ENCODE measurements around the gene PVALEF.

PVALEF gene

DNA sequence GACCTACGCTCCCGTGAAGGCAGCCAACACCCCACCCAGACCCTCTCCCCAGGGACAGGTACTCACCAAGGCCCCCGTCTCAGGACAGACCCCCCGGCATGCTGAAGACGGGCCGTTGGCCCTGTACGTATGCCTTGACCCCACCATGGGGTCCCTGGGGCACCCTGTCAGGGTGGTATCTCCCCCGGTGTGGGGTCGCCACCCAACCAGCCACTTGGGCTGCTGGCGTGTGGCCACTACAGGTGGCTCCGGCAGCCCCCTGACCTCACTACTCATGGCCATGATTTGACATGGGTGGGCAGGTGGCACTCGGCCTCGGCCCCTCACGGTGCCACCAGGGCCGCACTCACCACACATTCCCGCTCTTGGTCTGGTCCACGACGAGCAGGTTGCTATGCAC lies 40.9 kb upstream of the PVALEF start:
- no peak for DNase-seq (ENCODE audit: low spot score)
- in situ Hi-C loops (cut with MboI; ENCODE audit: low pct_unique_long_range_greater_than_20kb, low sequenced_read_pairs, unreplicated experiment), result no loop called here
- TF ChIP-seq, protein P1, sequence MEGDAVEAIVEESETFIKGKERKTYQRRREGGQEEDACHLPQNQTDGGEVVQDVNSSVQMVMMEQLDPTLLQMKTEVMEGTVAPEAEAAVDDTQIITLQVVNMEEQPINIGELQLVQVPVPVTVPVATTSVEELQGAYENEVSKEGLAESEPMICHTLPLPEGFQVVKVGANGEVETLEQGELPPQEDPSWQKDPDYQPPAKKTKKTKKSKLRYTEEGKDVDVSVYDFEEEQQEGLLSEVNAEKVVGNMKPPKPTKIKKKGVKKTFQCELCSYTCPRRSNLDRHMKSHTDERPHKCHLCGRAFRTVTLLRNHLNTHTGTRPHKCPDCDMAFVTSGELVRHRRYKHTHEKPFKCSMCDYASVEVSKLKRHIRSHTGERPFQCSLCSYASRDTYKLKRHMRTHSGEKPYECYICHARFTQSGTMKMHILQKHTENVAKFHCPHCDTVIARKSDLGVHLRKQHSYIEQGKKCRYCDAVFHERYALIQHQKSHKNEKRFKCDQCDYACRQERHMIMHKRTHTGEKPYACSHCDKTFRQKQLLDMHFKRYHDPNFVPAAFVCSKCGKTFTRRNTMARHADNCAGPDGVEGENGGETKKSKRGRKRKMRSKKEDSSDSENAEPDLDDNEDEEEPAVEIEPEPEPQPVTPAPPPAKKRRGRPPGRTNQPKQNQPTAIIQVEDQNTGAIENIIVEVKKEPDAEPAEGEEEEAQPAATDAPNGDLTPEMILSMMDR (IDR thresholded peaks at IDR 0.05; ENCODE audit: extremely low read depth, insufficient read depth, missing control alignments), result no peak

DNA sequence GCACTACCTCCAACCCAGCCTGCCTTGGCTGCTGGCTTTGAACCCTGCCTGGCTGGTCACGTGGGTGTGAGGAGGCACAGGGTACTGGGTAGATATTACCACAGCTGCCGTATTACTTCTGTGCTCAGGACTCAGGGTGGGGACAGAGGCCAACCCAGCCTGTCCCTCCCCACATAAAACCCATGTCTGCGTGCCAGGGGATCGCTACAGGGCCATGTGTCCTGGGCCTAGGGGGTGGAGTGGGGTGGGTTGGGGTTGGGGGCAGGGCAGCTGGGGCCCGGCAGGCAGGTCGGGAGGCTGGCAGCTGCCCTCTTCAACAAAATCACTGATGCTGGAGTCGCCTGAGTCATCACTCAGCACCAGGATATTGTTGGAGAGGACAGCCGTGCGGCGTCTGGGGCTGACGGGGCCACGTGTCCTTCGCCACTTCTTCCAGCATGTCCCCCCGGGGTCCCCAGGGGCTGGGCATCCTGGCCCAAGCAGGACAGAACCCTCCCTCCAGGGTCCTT lies 39.7 kb upstream of the PVALEF start:
- in situ Hi-C loops (cut with MboI; ENCODE audit: low pct_unique_long_range_greater_than_20kb, low sequenced_read_pairs, unreplicated experiment), result no loop called here
- TF ChIP-seq, protein P1 (IDR thresholded peaks at IDR 0.05; ENCODE audit: extremely low read depth, insufficient read depth, missing control alignments), result no peak
- no peak for DNase-seq (ENCODE audit: low spot score)

DNA sequence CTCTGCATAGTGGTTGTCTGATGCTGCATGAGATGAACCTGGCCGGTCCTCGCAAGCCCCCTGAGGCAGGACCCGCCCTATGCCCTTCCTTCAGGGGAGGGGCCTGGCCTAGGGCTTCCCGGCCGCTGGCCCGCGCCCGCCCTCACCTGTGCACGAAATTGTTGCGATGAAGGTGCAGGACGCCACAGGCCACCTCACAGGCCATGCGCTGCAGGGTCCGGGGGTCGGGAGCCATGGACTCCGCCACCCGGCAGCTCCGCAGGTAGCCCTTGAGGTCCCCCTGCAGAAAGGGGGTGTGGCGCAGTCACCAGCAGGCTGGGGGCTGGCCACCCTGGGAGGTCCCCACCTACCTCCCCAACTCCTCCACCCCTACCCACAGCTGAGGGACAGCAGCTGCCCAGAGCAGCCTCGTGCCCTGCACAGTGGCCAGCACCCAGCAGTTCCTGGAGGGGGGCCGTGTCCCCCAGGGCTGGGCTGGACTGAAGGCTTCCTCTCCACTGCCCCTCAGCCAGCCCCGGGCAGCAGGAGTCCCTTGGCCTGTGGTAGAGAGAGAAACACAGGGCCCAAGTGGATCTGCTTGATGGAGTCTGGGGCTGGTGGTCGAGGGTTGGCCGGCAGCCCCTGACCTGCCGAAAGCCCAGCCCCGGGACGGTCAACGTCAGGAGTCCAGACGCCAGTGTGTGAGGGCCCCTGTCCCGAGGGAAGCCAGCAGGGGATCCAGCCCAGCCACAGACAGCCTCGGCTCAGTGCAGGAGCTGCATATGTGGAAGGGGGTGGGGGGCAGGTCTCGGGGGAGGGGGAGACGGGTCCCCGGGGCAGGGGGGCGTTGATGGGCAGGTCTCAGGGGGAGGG lies 38.8 kb upstream of the PVALEF start:
- no peak for DNase-seq (ENCODE audit: low spot score)
- TF ChIP-seq, protein P1 (IDR thresholded peaks at IDR 0.05; ENCODE audit: extremely low read depth, insufficient read depth, missing control alignments), result no peak
- in situ Hi-C loops (cut with MboI; ENCODE audit: low pct_unique_long_range_greater_than_20kb, low sequenced_read_pairs, unreplicated experiment), result no loop called here

DNA sequence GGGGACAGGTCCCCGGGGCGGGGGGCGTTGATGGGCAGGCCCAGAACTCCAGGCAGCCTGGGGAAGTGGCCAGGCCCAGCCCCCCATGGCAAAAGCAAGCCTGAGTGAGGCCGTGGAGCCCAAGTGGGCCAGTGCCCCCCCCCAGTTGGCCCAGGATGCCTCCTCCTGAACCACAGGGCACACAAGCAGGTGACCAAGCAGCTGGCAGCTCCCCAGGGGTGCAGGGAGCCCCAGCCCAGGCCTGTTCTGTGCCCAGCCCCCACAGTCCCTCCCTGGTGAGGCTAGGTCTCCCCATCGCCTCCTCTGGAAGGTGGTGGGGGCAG lies 38.2 kb upstream of the PVALEF start:
- DNase-seq (ENCODE audit: low spot score), result no peak
- in situ Hi-C loops (cut with MboI; ENCODE audit: low pct_unique_long_range_greater_than_20kb, low sequenced_read_pairs, unreplicated experiment), result no loop called here
- TF ChIP-seq, protein P1 (IDR thresholded peaks at IDR 0.05; ENCODE audit: extremely low read depth, insufficient read depth, missing control alignments), result no peak

DNA sequence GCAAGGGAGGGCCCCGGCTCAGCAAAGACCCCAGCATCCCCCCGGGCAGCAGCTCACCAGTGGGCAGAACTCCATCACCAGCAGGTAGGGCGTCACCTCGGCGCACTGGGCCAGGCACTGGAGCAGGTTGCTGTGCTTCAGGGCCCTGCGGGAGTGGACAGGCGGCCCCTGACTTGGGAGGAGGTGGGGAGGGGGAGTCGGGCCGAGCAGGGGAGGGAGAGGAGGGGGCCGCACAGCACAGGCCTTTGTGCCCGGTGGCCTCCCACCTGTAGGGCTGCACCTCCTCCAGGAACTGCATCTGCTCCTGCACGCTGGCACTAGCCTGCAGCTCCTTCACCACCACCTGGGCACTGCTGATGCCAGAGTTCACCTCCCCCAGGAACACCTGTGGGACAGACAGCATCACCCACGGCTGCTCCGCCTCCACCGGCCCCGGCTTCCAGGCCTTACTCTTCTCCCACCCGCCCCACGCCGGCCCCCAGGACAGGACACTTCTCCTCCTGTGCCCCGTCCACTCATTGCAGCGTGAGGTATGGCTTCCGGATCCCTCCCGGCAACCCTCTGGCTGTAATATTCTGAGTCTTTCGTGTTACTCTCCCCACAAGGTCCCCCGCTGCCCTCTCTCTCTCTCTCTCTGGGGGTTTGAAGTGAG lies 37.7 kb upstream of the PVALEF start:
- TF ChIP-seq, protein P1 (IDR thresholded peaks at IDR 0.05; ENCODE audit: extremely low read depth, insufficient read depth, missing control alignments), result no peak
- in situ Hi-C loops (cut with MboI; ENCODE audit: low pct_unique_long_range_greater_than_20kb, low sequenced_read_pairs, unreplicated experiment), result no loop called here
- no peak for DNase-seq (ENCODE audit: low spot score)

DNA sequence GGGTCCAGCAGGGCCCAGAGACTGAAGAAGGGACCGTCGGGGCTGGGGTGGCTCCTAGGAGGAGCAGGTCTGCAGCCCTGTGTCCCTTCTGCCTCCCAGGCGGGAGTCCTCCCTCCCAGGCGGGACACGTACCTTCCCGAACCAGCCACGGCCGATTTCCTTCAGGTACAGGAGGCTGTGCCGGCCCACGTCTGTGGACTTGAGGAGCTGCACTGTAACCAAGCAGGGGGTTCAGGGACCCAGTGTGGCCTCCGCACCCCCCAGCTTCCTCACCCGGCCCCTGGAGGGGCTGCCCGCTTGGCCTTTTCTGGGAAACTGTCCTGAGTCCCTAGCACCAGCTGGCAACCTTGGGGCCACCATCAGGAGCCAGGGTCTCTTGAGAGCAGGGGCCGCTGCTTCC lies 37.0 kb upstream of the PVALEF start:
- TF ChIP-seq, protein P1 (IDR thresholded peaks at IDR 0.05; ENCODE audit: extremely low read depth, insufficient read depth, missing control alignments), result no peak
- in situ Hi-C loops (cut with MboI; ENCODE audit: low pct_unique_long_range_greater_than_20kb, low sequenced_read_pairs, unreplicated experiment), result no loop called here
- no peak for DNase-seq (ENCODE audit: low spot score)
